Mesenchymal stem cell (in vitro differentiated cells and primary cell): ENCODE measurements around the gene CCDC78.

Experiments
- DNase-seq: peaks from one replicate; pipeline ENCODE4 v3.0.0-alpha.2; 2013
- H2AFZ ChIP-seq: one replicate; pipeline ENCODE4 v1.6.1; 2013; ENCODE audit warnings: low read depth, mild to moderate bottlenecking, control low read depth, inconsistent platforms, low read length, moderate library complexity
- H2AK5ac ChIP-seq: 2 replicates; pipeline ENCODE4 v1.6.1; 2013; ENCODE audit warnings: low read length, moderate library complexity, mild to moderate bottlenecking, inconsistent platforms; ENCODE audit not compliant: severe bottlenecking
- H2BK120ac ChIP-seq: one replicate; pipeline ENCODE4 v1.6.1; 2013; ENCODE audit warnings: low read depth, mild to moderate bottlenecking, inconsistent platforms, low read length, moderate library complexity
- H2BK12ac ChIP-seq, 2 experiments: one replicate each; pipeline ENCODE4 v1.6.1; 2013; ENCODE audit warnings: inconsistent platforms in 2 of 2, low read length in 2 of 2, mild to moderate bottlenecking in 2 of 2, moderate library complexity in 2 of 2, control low read depth in 1 of 2
- H2BK15ac ChIP-seq: one replicate; pipeline ENCODE4 v1.6.1; 2013; ENCODE audit warnings: mild to moderate bottlenecking, low read depth, inconsistent platforms; ENCODE audit not compliant: poor library complexity, severe bottlenecking
- H2BK5ac ChIP-seq: 2 replicates; pipeline ENCODE4 v1.6.1; 2013; ENCODE audit warnings: low read depth, mild to moderate bottlenecking, low read length, control low read depth, inconsistent platforms; ENCODE audit not compliant: poor library complexity, severe bottlenecking
- H3K14ac ChIP-seq, 2 experiments: one replicate each; pipeline ENCODE4 v1.6.1; 2013; ENCODE audit warnings: inconsistent platforms in 2 of 2, low read length in 2 of 2, control low read depth in 1 of 2, mild to moderate bottlenecking in 1 of 2, moderate library complexity in 1 of 2
- H3K18ac ChIP-seq, 2 experiments: one replicate each; pipeline ENCODE4 v1.6.1; 2013; ENCODE audit warnings: inconsistent platforms in 2 of 2, low read length in 2 of 2, control low read depth in 1 of 2, low read depth in 1 of 2, mild to moderate bottlenecking in 1 of 2
- H3K23ac ChIP-seq, 2 experiments: one replicate each; pipeline ENCODE4 v1.6.1; 2013; ENCODE audit warnings: inconsistent platforms in 2 of 2, low read length in 2 of 2, mild to moderate bottlenecking in 2 of 2, moderate library complexity in 2 of 2, control low read depth in 1 of 2
- H3K27ac ChIP-seq: 2 replicates; pipeline ENCODE4 v1.5.1; 2013; ENCODE audit warnings: mild to moderate bottlenecking, moderate library complexity, low read length, control low read depth, inconsistent platforms; ENCODE audit not compliant: poor library complexity, severe bottlenecking
- H3K27me3 ChIP-seq, 2 experiments: 2 replicates each; pipeline versions ENCODE4 v1.6.1 to v1.7.0; 2013; ENCODE audit warnings: low read length in 2 of 2, mild to moderate bottlenecking in 2 of 2, moderate library complexity in 2 of 2, control low read depth in 1 of 2, inconsistent platforms in 1 of 2; ENCODE audit not compliant: control insufficient read depth in 1 of 2, insufficient read depth in 1 of 2
- H3K36me3 ChIP-seq, 2 experiments: 2 replicates each; pipeline versions ENCODE4 v1.6.1 to v1.7.0; 2013; ENCODE audit warnings: low read length in 2 of 2, control low read depth in 1 of 2, inconsistent platforms in 1 of 2, low read depth in 1 of 2, mild to moderate bottlenecking in 1 of 2; ENCODE audit not compliant: insufficient read depth in 2 of 2, control insufficient read depth in 1 of 2
- H3K4ac ChIP-seq, 2 experiments: one replicate each; pipeline ENCODE4 v1.6.1; 2013; ENCODE audit warnings: inconsistent platforms in 2 of 2, low read length in 2 of 2, mild to moderate bottlenecking in 2 of 2, moderate library complexity in 2 of 2, control low read depth in 1 of 2, low read depth in 1 of 2
- H3K4me1 ChIP-seq: 2 replicates; pipeline ENCODE4 v1.6.1; 2013; ENCODE audit warnings: low read depth, low read length, control low read depth; ENCODE audit not compliant: control insufficient read depth, insufficient read depth
- H3K4me2 ChIP-seq: 2 replicates; pipeline ENCODE4 v1.6.1; 2013; ENCODE audit warnings: low read length, mild to moderate bottlenecking, inconsistent platforms; ENCODE audit not compliant: poor library complexity, severe bottlenecking
- H3K4me3 ChIP-seq, 2 experiments: 2 replicates each; pipeline versions ENCODE4 v1.5.1 to v1.7.0; 2013; ENCODE audit warnings: low read length in 2 of 2, mild to moderate bottlenecking in 2 of 2, control low read depth in 1 of 2, low read depth in 1 of 2; ENCODE audit not compliant: insufficient read depth in 1 of 2
- H3K79me1 ChIP-seq: replicated peaks from 2 replicates; pipeline ENCODE4 v1.6.1; 2013; ENCODE audit warnings: mild to moderate bottlenecking, control low read depth, low read length, inconsistent platforms; ENCODE audit not compliant: poor library complexity, severe bottlenecking
- H3K9ac ChIP-seq: 2 replicates; pipeline ENCODE4 v1.7.0; 2013; ENCODE audit warnings: mild to moderate bottlenecking, low read length, moderate library complexity
- H3K9me3 ChIP-seq: 2 replicates; pipeline ENCODE4 v1.7.0; 2013; ENCODE audit warnings: mild to moderate bottlenecking, low read length; ENCODE audit not compliant: control insufficient read depth
- H4K8ac ChIP-seq: one replicate; pipeline ENCODE4 v1.6.1; 2013; ENCODE audit warnings: inconsistent platforms, mild to moderate bottlenecking, low read length, moderate library complexity
- H4K91ac ChIP-seq: one replicate; pipeline ENCODE4 v1.6.1; 2013; ENCODE audit warnings: mild to moderate bottlenecking, low read length, inconsistent platforms
- WGBS: methylation state at CpG from one replicate; pipeline ENCODE4 v1.1.7; 2013; ENCODE audit warnings: mixed read lengths; 5-methylcytosine and 5-hydroxymethylcytosine counted together

The CCDC78 gene

DNA sequence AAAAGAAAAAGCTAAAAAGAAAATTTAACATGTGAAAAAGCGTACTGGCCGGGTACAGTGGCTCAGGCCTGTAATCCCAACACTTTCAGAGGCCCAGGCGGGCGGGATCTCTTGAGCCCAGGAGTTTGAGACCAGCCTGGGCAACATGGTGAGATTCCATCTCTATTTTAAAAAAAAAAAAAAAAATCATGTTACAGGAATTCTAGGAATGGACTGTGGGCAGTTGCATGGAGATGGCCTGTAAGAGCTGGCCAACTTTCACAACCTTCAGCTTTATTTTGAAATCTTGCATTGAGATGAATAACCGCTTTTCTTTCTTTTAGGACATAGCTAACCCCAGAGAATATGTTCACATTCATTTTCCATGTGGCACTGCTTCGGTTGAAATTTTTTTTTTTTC, 22.8 kb upstream of the CCDC78 start:
- Histone ChIP-seq H3K9me3 (no peaks in the 10 kb centered on the region), H3K79me1 (no peaks in the 10 kb centered on the region), H3K14ac (no peak overlapping the region), H4K91ac (no peak overlapping the region), H2AK5ac (no peak overlapping the region), H3K27me3 (peaks cover 8 to 32% of the 10 kb centered on the region in 2 experiments), H3K4me1 (peaks cover 6% of the 10 kb centered on the region), H3K36me3 (no peaks in the 10 kb centered on the region), H2BK120ac (no peak overlapping the region), H2BK12ac (no peak overlapping the region), H3K4me3 (no peak overlapping the region), H2BK15ac (no peak overlapping the region), H3K27ac (no peak overlapping the region), H2AFZ (no peak overlapping the region), H3K9ac (no peak overlapping the region), H2BK5ac (no peak overlapping the region), H3K4me2 (no peak overlapping the region), H4K8ac (no peak overlapping the region), H3K23ac (no peak overlapping the region), H3K18ac (no peak overlapping the region), H3K4ac (no peak overlapping the region)
- WGBS, result 93% methylated on average over 6 of the region's 6 CpGs
- DNase-seq, result peak; percentile 65

DNA sequence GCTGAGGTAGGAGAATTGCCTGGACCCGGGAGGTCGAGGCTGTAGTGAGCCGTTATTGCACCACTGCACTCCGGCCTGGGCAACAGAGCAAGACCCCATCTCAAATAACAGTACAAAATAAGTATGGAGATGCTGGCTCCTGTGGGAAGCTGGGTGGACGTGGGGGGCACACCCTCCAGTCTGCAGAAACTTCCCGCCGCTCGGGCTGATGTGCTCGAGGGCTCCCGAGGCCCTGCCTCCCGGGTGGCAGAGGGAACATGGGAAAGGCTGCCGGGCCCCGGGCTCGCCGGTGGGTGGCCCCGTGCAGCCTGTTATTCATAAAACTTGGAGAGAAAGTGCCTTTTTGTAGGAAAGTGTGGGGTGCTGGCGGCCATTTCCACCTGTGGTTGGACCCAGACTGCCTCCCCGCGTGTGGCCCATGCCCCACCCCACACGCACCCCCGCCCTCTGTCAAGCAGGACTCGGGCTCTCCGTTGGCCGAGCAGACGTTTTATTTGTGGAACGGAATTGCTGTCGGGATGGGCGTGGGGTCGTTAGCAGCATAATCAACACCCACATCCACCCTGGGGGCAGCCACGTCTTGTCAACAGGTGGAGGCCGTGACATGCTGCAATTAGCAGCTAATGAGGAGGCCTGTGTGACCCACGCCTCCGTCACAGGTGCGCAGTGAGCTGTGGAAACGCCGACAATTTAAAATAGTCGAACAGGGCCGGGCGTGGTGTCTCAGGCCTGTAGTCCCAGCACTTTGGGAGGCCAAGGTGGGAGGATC, 21.9 kb upstream of the CCDC78 start:
- Histone ChIP-seq H3K18ac (no peak overlapping the region), H2BK12ac (no peak overlapping the region), H2BK15ac (no peak overlapping the region), H3K4me2 (no peak overlapping the region), H2AFZ (no peak overlapping the region), H3K27ac (no peak overlapping the region), H2AK5ac (no peak overlapping the region), H3K4me1 (peaks cover 6% of the 10 kb centered on the region), H2BK120ac (no peak overlapping the region), H3K36me3 (no peaks in the 10 kb centered on the region), H3K4me3 (no peak overlapping the region), H4K91ac (no peak overlapping the region), H3K14ac (no peak overlapping the region), H3K9ac (no peak overlapping the region), H3K79me1 (no peaks in the 10 kb centered on the region), H3K9me3 (no peaks in the 10 kb centered on the region), H3K27me3 (peaks cover 8 to 29% of the 10 kb centered on the region in 2 experiments), H4K8ac (no peak overlapping the region), H2BK5ac (no peak overlapping the region), H3K23ac (no peak overlapping the region), H3K4ac (no peak overlapping the region)
- 88% methylated on average over 39 of the region's 39 CpGs for WGBS
- no peak for DNase-seq

DNA sequence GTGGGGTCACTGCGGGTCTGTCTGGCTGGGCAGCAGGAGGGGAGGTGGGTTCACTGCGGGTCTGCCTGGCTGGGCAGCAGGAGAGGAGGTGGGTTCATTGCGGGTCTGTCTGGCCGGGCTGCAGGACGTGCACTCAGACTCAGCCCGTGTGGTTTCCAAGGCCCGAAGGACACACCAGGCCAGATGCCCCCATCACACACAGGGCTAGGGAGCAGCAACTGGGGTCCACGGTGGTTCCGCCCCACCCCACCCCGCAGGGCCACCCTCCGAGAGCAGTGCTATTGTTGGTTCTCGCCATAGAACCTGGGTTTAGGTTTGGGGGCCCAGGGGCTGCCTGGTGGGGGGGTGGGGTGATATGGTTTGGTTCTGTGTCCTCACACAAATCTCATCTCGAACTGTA, 20.4 kb upstream of the CCDC78 start:
- Histone ChIP-seq H2BK120ac (no peak overlapping the region), H3K9me3 (no peaks in the 10 kb centered on the region), H3K18ac (no peak overlapping the region), H3K4me2 (no peak overlapping the region), H4K91ac (no peak overlapping the region), H4K8ac (no peak overlapping the region), H2AFZ (no peak overlapping the region), H3K4ac (no peak overlapping the region), H3K36me3 (no peaks in the 10 kb centered on the region), H3K14ac (no peak overlapping the region), H3K79me1 (peaks cover 2% of the 10 kb centered on the region), H3K27me3 (peaks cover 0 to 16% of the 10 kb centered on the region in 2 experiments), H3K4me1 (peaks cover 6% of the 10 kb centered on the region), H2BK12ac (no peak overlapping the region), H3K23ac (no peak overlapping the region), H3K9ac (no peak overlapping the region), H2BK5ac (no peak overlapping the region), H3K4me3 (no peak overlapping the region), H3K27ac (no peak overlapping the region), H2AK5ac (no peak overlapping the region), H2BK15ac (no peak overlapping the region)
- DNase-seq, result no peak
- WGBS, result 87% methylated on average over 11 of the region's 13 CpGs

DNA sequence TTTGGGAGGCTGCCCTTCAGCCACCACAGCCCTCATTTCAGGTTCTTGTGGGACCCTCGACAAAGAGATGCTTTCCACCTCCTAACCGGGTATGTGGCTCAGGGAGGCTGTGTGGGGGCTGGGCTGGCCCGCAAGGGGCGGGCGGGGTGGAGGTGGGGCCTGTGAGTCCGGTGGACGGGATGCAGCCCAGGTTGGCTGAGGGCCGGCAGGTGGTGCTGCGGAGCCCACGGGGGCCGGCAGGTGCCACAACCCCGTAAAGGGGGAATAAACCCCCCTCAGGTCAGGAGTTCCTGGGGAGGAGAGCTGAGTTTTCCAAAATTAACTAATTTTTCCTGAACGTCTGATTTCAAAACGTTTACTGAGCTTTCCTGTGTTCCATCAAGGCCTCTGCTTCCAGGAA, 19.5 kb upstream of the CCDC78 start:
- no peak overlapping the region for H4K8ac ChIP-seq
- no peak overlapping the region for H3K14ac ChIP-seq
- peaks cover 8% of the 10 kb centered on the region for H3K4me1 ChIP-seq
- 4% methylated on average over 14 of the region's 14 CpGs for WGBS
- no peak overlapping the region for H2BK12ac ChIP-seq
- peaks cover 0 to 8% of the 10 kb centered on the region in 2 experiments for H3K27me3 ChIP-seq
- DNase-seq, result no peak
- H3K4me3 ChIP-seq, result no peak overlapping the region
- no peak overlapping the region for H4K91ac ChIP-seq
- H3K9ac ChIP-seq, result no peak overlapping the region
- no peak overlapping the region for H3K4ac ChIP-seq
- H2BK15ac ChIP-seq, result no peak overlapping the region
- no peaks in the 10 kb centered on the region for H3K36me3 ChIP-seq
- H3K18ac ChIP-seq, result no peak overlapping the region
- no peak overlapping the region for H2AFZ ChIP-seq
- no peak overlapping the region for H2BK120ac ChIP-seq
- no peak overlapping the region for H3K23ac ChIP-seq
- no peak overlapping the region for H2BK5ac ChIP-seq
- H3K9me3 ChIP-seq, result no peaks in the 10 kb centered on the region
- no peak overlapping the region for H2AK5ac ChIP-seq
- peaks cover 2% of the 10 kb centered on the region for H3K79me1 ChIP-seq
- H3K27ac ChIP-seq, result no peak overlapping the region
- no peak overlapping the region for H3K4me2 ChIP-seq
